Activated naive CD4-positive, alpha-beta T cell treated with anti-CD3 and anti-CD28 coated beads, Interleukin-2, amount 10 ng/mL, durations not matched to agents 7 days and 5 days (primary cell): ENCODE data around the gene ZNF627.

Source experiments
- CTCF ChIA-PET: fragments of 350-600 bp; sonication (Branson Sonifier 250); formaldehyde crosslinking; loops from one replicate; lab custom pipeline; 2021; ENCODE audit warnings: antibody characterized with exemption; lab: Charles Lee
- DNase-seq: peaks from one replicate; pipeline ENCODE4 v3.0.0-alpha.2; 2020
- H3K27ac Mint-ChIP-seq: one replicate; pipeline ENCODE4 v1.8.0; 2021; ENCODE audit warnings: mild to moderate bottlenecking, moderate library complexity, mixed read lengths
- H3K27me3 Mint-ChIP-seq: one replicate; pipeline ENCODE4 v1.8.0; 2021; ENCODE audit warnings: mild to moderate bottlenecking, mixed read lengths
- H3K36me3 Mint-ChIP-seq: one replicate; pipeline ENCODE4 v1.8.0; 2021; ENCODE audit warnings: mixed read lengths
- H3K4me1 Mint-ChIP-seq: one replicate; pipeline ENCODE4 v1.8.0; 2021; ENCODE audit warnings: mixed read lengths
- H3K4me3 Mint-ChIP-seq: one replicate; pipeline ENCODE4 v1.8.0; 2021; ENCODE audit warnings: mild to moderate bottlenecking, moderate library complexity, mixed read lengths
- H3K9me3 Mint-ChIP-seq: one replicate; pipeline ENCODE4 v1.8.0; 2021; ENCODE audit warnings: mixed read lengths

Gene ZNF627

GRCh38 chr19:11658970-11659369 is 61.7 kb downstream of the ZNF627 start:
- Mint-ChIP-seq H3K27me3 (no peaks in the 10 kb centered on the region), H3K36me3 (no peaks in the 10 kb centered on the region), H3K9me3 (peaks cover 29% of the 10 kb centered on the region), H3K4me1 (no peaks in the 10 kb centered on the region), H3K4me3 (no peak overlapping the region), H3K27ac (no peak overlapping the region)
- DNase-seq: no peak
- CTCF ChIA-PET: no interaction called here

GRCh38 chr19:11659612-11660011 is 62.3 kb downstream of the ZNF627 start:
- CTCF ChIA-PET: no interaction called here
- H3K9me3 Mint-ChIP-seq: peaks cover 30% of the 10 kb centered on the region
- no peaks in the 10 kb centered on the region for H3K4me1 Mint-ChIP-seq
- DNase-seq: no peak
- H3K27me3 Mint-ChIP-seq: no peaks in the 10 kb centered on the region
- H3K4me3 Mint-ChIP-seq: no peak overlapping the region
- no peaks in the 10 kb centered on the region for H3K36me3 Mint-ChIP-seq
- no peak overlapping the region for H3K27ac Mint-ChIP-seq

GRCh38 chr19:11662278-11662677 is 65.0 kb downstream of the ZNF627 start:
- Mint-ChIP-seq H3K36me3 (no peaks in the 10 kb centered on the region), H3K4me1 (no peaks in the 10 kb centered on the region), H3K27me3 (no peaks in the 10 kb centered on the region), H3K27ac (no peak overlapping the region), H3K9me3 (peaks cover 17% of the 10 kb centered on the region), H3K4me3 (no peak overlapping the region)
- CTCF ChIA-PET: no interaction called here
- no peak for DNase-seq

GRCh38 chr19:11663181-11663591 is 65.9 kb downstream of the ZNF627 start:
- DNase-seq: no peak
- no peak overlapping the region for H3K4me3 Mint-ChIP-seq
- H3K4me1 Mint-ChIP-seq: no peaks in the 10 kb centered on the region
- peaks cover 14% of the 10 kb centered on the region for H3K9me3 Mint-ChIP-seq
- no peak overlapping the region for H3K27ac Mint-ChIP-seq
- CTCF ChIA-PET: no interaction called here
- H3K27me3 Mint-ChIP-seq: no peaks in the 10 kb centered on the region
- no peaks in the 10 kb centered on the region for H3K36me3 Mint-ChIP-seq
